HepG2 (cell line): Measurements from ENCODE around the gene NCOR2.

Source experiments
- CBX5 ChIP-seq: sonication (generic); formaldehyde crosslinking; IDR thresholded peaks from 2 replicates; pipeline ENCODE4 v1.4.0; 2020; ENCODE audit warnings: missing genetic modification reagents, borderline replicate concordance
- CEBPB ChIP-seq: IDR thresholded peaks from 2 replicates; pipeline ENCODE4 v1.6.1; 2011; ENCODE audit warnings: low read depth, low read length, improper control_type of control experiment, borderline replicate concordance
- E2F1 ChIP-seq: sonication (generic); formaldehyde crosslinking; IDR thresholded peaks from 2 replicates; pipeline ENCODE4 v1.5.0; 2020; ENCODE audit warnings: missing genetic modification reagents
- MTA1 ChIP-seq: sonication (generic); formaldehyde crosslinking; IDR thresholded peaks from 2 replicates; pipeline ENCODE4 v1.4.0; 2020; ENCODE audit warnings: missing genetic modification reagents, mild to moderate bottlenecking, borderline replicate concordance
- POLR2AphosphoS5 ChIP-seq: IDR thresholded peaks from 2 replicates; pipeline ENCODE4 v1.6.1; 2012; ENCODE audit warnings: low read depth, low read length
- RAD21 ChIP-seq: fragments of 450-650 bp; formaldehyde crosslinking; IDR thresholded peaks from 2 replicates; pipeline ENCODE4 v1.5.0; 2020; ENCODE audit warnings: mild to moderate bottlenecking
- ZSCAN9 ChIP-seq: IDR thresholded peaks from 2 replicates; pipeline ENCODE4 v1.6.1; 2016; ENCODE audit warnings: borderline replicate concordance
- TF ChIP-seq, protein P1 (sequence below): sonication (generic); formaldehyde crosslinking; IDR thresholded peaks from 2 replicates; pipeline ENCODE4 v1.4.0; 2020; ENCODE audit warnings: low read depth, mild to moderate bottlenecking, missing genetic modification reagents
- TF ChIP-seq, protein P2 (sequence below): sonication (generic); formaldehyde crosslinking; IDR thresholded peaks from 2 replicates; pipeline ENCODE4 v1.5.0; 2020; ENCODE audit warnings: mild to moderate bottlenecking, missing genetic modification reagents, moderate library complexity

GRCh38 chr12:124556074-124556466 lies 11.3 kb downstream of the NCOR2 start:
- TF ChIP-seq POLR2AphosphoS5 (no peak), MTA1 (CRISPR knock-in tag) (no peak), CBX5 (CRISPR knock-in tag) (no peak), ZSCAN9 (CRISPR knock-in tag) (no peak), CEBPB (no peak), E2F1 (no peak), RAD21 (CRISPR knock-in tag) (no peak)
- TF ChIP-seq, protein P1, sequence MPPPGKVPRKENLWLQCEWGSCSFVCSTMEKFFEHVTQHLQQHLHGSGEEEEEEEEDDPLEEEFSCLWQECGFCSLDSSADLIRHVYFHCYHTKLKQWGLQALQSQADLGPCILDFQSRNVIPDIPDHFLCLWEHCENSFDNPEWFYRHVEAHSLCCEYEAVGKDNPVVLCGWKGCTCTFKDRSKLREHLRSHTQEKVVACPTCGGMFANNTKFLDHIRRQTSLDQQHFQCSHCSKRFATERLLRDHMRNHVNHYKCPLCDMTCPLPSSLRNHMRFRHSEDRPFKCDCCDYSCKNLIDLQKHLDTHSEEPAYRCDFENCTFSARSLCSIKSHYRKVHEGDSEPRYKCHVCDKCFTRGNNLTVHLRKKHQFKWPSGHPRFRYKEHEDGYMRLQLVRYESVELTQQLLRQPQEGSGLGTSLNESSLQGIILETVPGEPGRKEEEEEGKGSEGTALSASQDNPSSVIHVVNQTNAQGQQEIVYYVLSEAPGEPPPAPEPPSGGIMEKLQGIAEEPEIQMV (CRISPR knock-in tag), result no peak
- TF ChIP-seq, protein P2, sequence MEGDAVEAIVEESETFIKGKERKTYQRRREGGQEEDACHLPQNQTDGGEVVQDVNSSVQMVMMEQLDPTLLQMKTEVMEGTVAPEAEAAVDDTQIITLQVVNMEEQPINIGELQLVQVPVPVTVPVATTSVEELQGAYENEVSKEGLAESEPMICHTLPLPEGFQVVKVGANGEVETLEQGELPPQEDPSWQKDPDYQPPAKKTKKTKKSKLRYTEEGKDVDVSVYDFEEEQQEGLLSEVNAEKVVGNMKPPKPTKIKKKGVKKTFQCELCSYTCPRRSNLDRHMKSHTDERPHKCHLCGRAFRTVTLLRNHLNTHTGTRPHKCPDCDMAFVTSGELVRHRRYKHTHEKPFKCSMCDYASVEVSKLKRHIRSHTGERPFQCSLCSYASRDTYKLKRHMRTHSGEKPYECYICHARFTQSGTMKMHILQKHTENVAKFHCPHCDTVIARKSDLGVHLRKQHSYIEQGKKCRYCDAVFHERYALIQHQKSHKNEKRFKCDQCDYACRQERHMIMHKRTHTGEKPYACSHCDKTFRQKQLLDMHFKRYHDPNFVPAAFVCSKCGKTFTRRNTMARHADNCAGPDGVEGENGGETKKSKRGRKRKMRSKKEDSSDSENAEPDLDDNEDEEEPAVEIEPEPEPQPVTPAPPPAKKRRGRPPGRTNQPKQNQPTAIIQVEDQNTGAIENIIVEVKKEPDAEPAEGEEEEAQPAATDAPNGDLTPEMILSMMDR, result no peak
